Measurements from ENCODE around the gene BID.
A peak's percentile ranks its signal among the peaks of the same experiment; 100 is the strongest.

BID gene

DNA sequence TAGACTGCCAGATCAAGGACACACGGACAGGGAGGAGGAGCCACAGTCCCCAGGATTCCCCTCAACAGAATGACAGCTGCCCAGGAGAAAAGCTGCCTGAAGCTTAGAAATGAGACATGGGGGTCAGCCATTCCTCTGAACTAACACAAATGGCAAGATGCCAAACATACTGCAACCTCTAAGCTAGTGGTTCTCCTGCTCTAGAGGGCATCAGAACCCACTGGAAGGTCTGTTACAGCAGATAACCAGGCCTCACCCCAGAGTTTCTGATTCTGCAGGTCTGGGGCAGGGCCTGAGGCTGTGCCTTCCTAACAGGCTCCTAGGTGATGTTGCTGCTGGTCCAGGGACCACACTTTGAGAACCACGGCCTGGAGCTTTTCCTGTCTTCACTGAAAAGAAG is 28.6 kb upstream of the BID start:
- no peak for DNase-seq

DNA sequence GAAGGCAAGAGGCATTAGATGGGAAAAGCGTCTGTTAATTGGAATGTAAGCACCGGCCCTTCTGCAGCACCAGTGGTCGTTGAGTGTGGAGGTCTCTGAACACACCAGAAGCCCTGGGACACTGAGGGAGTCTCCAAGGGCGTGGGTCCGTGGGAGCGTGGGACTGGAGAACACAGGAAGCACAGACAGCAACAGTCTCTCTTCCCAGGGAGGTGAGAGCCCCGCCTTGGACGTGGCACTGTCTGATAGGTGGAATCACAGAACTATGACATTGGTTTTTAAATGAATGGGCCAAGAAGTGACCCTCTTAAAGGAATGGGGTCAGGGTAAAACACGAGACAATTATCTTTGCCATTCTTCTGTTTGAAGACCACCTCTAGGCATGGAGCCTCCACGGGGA is 28.1 kb upstream of the BID start:
- DNase-seq: no peak

DNA sequence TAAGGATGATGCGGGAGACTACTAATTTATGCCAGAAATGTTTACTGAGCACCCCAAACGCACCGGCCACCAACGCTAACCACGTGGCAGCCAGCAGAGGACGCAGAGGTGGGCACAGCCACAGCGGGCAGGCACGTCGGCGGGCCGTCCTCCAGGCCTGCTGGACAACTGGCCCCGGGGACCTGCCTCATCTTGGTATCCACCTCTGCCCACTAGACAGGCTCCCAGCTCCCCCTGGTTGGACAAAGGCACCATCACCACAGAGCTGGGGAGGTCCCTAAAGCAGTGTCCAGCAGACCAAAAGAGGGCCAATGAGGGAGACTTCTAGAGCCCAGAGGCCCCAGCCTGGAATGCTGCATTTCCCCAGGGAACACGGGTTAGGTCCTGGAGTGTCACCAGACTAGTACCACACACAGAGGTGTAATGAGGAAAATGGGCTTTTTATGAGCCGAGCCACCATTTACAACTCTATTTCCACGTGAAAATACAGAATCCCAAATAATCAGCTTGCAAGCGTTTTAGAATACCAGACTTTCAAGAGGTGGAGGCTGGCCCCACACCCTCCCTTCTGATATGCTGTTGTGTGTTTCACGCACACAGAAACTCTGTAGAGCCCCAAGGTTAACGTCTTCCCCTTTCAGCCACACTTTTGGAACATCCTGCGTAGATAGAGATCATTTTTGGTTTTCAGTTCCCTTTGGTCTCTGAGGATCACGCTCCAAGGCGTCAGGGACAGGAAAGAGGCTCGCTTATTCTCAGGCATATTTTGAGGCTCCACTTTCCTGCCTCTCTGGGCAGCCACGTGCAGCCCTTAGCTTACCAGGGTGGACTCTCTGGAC is 23.7 kb upstream of the BID start:
- DNase-seq: peak; percentile 96

DNA sequence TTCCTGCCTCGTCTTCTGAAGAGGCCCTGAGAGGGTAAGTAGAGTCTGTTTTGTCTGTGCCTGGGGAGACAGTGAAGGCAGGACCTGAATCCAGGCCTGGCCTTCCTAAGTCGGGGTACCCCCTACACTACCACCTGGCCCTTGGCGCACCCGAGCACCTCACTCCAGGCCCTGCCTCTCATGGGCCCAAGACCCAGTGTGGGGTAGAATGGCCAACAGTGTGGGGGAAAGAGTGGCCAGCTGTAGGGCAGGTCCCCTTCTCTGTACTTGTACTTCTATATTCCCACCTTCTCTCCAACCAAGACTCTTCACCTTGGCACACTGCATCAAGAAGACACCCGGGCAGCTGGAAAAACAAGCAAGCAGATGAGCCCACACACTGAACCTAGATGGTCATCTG is 22.4 kb upstream of the BID start:
- DNase-seq: no peak

DNA sequence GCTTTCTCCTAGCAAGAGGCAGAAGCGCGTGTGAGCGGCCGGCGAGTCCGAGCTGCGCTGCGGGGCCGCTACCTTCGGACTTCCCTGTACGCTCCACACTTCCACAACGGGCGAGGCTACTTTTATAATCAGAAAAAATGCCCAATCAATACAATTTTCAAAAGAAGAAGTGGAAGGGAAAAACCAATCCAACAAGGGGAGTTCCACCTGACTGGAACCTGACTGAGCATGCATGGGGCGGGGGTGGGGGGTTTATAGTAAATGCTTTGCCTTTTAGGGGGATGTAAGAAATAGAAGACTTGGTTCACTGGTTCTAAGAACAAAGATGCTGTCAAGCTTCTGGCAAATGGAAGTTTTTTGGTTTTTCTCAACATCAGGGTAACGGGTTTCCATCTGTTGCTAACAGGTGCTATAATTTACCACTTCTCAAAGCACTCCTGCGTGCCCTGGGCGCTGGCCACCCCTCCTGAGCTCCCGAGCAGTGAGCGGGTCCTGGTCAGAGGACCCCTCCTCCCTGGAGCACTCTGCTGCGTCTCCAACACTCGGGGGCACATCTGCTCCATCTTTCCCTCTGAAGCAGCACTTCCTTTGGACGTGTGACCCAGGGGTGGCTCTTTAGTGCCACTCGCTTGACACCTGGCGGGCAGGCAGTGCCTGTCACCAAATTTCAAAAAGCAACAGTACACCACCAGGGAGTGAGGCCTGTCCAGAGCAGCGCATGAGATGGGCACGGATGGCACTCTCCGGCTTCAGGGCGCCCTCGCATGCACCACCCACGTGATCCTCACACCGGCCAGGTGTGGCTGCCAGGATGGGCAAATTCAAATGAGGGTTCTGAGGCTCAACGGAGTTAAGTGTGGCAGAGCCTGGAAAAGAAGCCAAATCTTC is 21.6 kb upstream of the BID start:
- DNase-seq: no peak

DNA sequence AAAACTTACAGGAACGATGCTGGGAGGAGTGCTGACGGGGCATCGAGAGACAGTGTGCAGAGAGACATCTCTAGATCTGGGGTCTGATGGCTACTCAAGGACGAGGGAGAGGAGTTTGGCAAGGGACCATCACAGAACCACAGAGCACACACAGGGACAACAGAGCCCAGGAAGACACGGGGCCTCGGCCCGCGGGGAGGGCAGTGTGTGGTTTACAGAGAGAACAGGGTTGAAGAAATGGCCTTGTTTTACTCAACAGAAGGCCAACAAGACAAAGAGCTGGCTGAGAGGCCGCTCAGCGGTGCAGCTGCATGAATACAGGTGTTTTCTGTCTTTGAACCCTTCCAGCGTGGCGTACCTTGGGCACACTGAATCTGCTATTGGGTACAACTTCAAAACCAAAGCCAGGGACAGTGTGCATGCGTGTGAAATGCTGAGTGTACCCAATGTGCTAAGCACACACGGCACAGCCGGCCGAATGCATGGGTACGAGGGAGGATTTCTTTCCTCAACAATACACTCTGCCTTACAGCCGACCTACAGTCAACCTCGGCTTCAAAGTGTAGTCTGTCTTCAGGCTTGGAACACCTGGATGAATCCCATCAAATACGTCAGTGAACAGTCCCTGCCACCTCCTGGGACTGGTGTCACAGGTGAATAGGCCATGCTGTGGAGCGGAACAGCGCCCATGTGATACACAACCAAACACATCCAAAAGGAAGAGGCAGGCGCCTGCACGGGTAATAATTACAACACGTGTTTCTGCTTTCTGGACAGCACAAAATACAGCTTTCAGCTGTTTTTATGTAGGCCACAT is 20.7 kb upstream of the BID start:
- DNase-seq: peak; percentile 18

DNA sequence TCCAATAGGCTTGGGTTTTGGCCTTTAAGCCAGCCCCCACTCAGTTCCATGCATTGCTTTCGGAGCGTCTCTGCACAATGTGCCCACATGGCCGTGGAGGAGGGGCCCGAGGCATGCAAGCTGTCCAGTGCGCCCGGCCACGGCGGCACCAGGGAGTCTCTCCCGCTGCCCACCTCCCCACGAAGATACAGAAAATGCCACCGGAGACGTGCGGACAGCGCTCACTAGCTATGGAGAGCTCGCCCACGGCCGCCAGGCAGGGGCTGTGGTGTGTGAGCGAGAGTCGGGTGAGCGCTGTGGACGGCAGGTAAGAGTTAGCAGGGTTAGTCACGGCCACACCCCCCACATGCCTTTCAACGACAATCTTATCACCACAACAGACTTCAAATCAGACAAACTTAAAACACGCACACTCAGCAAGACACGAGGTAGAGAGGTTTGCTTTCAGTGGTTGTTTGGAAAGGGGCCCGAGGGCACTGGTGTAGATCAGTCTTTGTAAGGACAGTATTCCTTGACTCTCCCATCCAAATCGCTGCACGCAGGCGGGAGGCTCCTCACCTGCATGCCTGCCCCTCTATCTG is 18.7 kb upstream of the BID start:
- no peak for DNase-seq

DNA sequence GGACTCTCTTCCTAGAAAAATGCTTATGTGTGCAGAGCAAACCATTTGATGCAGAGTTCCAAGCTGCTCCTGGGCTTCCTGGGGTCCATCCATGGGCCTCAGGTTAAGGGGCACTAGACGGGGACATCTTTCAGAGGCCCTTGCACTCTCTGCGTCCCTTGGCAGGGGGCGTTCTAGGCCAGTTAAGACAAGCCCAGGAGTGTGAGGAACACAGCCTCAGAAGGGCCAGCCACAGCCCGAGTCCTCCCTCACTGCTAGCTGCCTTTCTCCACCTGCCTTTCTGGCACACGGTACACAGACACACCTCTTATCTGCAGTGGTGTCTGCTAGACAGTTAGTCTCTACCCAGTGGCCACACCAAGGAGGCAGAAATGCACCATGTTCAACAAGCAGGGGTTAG is 18.0 kb upstream of the BID start:
- no peak for DNase-seq

DNA sequence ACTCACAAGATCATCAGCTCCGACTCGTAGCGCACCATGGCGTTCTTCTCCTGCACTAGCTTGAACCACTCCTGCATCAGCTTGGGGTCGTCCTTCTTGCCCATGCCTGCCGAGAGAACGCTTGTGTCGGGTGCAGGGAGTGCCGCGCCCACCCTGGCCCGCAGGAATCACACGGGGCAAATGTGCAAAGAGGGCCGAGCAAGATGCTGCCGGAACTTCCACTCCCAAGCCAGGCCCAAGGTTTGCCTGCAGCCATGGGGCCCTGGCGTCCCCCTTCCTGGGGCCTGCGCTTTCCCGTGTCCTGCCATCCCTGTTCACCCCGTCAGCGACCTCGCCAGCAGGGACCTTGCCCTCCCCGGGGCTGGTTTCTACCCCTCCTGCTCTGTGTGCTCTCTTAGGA is 16.9 kb upstream of the BID start:
- DNase-seq: no peak

DNA sequence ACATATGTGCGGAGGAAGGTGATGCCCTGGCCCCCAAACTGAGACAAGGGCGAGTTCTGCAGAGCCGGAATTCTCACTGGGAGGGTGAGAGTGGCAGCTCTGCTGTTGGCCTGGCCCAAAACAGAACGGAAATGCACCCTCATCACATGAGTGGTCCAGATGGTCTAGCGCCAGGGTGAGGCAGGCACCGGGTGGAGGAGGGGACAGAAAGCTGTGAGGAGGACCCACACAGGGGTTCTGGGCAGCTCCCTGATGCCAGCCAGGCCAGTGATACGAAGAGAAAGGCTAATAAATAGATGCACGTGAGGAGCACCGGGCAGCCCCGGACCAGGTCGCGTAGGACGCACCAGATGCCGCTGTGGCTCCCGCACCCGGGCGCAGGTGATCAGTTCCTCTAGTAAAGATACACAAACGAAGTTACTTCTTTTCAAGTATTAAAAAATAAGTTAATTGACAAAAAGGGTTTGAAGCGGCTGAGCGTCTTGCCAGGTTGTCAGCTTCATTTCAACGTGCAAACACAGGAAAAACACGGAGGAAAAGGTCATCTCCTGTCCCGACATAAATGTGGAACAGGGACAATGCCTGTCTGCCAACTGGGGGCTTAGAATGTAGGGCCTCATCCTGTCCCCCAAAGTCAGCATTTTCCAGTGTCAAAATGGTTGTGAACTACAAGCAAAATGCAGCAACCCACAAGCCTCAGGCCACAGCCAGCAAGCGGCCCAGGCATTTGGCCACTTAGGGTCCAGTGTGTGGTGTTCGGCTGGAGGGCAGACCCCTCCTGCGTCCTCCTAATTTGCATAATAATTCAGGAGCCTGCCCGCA is 15.3 kb upstream of the BID start:
- DNase-seq: no peak

DNA sequence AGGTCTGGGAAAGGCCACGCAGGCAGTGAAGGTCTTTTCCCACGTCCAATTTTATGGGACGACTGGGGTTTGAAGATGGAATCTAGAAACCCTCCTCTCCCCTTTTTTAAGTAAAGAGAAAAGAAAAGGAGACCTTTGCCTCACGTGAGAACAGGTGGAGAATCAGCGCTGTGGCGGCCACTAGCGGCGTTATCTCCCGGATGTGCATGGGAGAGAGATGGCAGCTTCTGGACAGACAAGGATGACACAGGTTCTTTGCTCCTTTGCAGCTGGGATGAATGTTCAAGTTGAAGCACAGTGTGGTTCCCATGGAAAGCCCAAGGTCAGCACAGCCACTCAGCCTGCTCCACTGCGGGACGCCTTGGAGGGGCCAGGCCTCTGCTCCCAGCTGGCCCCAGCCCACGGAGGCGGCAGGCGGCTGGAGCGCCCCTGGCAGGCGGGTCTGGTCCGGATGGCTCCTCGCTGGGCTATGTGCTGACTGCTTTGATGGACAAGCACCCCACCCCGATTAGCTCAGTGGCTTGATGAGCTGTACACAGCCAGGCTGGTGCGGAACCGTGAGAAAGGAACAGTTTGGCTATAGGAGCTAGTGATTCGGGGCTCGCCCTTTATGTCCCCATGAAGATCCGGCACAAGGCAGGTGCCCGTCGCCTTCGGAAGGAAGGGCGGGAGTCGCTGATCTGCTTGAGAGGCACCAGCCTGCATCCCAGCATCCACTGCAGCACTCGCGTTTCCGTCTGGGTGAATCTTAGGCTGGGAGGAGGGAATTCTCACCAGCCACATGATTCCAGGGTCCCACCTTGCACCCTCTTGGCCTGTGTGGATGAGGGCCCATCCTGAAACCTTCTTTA is 14.5 kb upstream of the BID start:
- DNase-seq: no peak

DNA sequence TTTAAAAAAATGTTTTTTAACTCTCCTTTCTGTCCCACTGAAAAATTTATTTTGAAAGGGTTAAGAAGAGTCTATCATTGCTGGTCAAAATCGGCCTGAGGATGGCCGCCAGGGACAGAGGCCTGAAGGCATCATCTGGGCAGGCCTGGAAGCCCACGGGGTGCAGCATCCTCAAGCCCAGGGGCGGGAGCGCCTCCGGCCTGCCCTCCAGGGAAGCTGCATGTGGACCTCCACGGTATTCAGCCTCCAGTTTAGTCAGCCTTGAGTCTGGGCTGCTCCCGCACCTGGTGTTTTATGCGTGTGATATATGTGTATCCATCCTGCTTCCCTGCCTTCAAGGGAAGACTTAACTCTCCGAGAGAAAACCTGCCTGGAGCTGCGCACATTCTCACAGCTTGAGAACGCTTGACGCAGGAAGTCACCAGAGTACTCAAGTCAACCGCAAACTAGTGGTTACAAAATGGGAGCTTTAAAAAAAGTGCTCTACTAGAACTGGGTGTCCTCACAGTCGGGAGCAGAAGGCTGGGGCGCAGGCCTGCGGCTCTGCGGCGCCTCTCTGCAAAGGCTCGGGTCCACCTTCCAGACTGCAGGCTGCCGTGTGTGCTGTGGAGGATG is 13.6 kb upstream of the BID start:
- DNase-seq: peak; percentile 85

DNA sequence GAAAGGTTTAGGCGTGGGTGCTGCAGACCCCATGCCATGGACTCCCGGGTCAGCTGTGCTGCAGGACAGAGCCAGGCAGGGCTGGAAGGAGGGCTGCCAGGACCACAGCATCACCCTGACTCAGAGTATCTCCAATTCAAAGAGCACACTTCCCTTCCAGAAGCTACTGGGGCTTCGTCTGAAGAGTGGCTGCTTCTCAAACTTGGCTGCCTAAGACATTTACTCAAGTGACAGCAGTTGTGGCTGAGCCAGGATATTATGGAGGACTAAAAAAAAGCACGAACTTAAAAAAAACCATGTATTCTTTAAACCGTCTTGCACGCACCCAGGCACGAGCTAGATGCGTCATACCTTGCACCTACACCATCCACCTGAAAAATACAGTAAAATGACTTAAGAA is 13.0 kb upstream of the BID start:
- peak; percentile 27 for DNase-seq

DNA sequence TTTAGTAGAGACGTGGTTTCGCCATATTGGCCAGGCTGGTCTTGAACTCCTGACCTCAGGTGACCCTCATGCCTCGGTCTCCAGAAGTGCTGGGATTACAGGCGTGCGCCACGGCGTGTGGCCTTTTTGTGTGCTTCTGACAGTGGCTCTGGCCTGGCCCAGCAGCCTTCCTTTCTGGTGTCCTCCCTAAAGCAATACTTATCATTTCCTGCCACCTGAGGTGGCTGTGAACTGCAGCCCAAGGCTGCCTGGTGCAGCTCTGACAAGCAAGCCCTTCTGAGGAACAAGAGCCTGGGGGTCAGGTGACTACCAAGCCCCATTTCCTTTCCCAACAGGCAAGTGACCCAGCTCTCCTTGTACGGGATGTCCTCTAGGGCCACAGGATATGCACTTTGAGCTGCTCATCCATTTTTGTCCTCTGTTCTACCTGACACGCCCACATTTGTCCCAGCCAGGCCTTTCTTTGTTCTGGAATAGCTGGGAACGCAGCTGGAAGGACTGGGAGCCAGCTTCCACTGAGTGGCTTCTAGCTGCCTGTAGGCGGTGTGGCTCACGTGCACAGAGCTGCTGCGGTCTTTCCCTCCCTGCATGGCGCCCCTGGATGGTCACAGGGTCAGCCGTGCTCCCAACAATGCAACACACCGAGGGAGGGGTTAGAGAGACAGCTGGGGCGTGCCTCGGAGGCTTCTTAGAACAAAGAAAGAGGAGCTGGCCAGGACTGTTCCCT is 12.3 kb upstream of the BID start:
- DNase-seq: peak; percentile 25

DNA sequence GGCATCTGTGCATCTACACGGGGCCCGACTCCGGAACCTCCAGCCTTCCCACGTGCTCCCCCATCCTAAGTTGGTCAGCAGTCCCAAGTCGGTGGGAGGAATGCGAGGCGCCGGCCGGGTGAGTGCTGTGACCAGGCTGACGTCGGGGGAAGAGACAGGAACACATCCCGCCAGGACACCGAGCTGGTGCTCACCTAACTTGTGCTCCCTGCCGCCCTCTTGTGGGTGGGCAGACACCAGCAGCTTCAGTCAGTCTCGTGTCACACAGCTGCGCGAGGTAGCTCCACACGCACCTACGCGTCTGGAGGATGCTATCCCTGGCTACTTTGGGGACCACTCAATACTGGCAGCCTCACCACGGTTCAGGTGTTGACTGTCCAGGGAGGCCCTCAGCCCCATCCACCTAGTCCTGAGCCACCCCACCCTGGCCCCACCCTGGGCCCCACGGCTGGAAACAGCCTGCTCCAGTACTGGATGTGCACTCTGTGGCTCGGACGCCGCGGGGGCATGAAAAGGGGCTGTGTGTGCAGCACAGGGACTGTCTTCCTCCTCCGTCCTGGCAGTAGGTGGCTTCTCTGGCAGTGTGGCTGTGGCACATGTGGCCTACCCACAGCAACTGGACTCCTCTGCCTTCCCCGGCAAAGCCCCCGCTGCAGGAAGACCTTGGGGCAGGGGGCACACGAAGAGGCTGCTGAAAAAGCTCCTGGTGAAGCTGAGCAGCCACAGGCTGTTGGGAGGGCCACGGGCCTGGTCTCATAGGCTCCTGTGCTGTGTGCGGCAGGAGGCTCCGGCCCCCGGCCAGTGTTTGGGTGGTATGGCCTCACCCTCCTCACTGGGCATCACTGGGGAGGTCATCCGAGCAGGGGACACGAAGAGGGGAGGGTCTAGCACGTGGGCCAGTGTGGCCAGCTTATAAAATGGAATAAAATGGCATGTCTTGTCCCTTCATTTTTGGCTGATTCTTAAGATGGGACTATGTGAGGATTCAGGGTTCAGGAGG is 11.2 kb upstream of the BID start:
- DNase-seq: peak; percentile 21

DNA sequence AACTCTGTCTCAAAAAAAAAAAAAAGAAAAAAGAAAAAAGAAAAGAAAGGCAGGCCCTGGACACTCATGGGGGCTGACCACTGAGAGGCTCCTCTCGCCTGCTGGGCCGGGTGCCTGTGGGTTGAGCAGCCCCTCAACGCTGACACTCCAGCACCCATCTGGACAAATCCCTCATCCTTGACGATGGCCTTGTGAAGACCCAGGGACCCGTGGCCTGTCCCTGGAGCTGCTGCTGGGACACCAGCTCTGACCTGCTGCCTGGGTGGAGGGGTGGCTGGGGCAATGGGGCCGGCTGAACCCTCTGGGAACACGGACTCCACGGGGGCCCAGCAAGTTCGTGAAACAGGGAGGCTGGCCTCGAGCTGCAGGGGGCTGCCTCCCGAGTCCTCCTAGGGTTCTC is 10.5 kb upstream of the BID start:
- no peak for DNase-seq

DNA sequence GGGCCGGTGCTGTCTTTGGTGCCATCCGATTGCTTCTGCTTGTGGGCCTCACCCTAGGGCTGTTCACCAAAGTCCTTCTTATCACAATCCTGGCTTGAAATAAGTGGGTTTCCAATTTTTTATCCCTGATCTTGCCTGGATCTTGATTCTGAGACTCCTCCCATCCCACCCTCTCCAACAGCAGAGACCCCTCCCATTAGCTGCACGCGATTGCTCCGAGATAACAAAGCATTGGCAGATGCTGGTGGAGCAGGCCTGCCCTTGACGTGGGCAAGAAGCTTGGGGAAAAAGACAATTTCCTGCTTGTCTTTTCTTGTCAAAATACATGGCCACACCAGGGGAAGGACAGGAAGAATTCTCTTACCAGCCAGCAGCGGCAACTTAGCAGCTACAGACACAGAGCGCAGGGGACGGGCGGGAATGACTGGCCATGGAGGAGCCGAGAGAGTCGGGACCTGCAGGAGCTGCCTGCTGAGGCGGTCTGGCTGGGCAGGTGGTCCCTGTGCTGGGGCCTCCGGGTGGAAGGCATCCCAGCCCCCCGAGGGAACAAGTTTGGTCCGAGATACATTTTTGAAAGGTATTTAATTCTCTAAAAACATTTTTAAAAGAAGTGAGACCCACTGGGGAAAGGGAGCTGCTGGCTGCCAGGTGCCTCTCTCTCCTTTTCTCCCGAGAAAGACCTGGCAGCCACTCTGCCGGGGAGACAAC is 9.7 kb upstream of the BID start:
- DNase-seq: no peak

DNA sequence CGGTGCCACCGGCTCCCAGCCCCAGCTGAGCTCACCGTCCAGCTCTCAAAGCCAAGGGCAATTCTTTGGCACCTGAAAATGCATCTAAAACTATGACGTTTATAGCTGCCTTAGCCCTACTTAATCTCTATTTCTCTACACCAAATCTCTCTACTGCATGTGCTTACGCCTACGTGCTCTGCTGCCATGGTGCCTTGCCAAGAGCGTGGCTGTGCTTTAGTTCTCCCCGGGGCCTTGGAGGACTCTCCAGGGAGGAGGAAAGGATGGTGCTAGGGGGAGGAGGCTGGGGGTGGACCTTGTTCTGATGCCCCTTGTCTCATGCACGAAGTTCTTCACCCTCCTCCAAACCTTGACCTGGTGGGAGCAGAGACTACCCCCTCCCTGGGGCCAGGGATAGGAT is 9.0 kb upstream of the BID start:
- no peak for DNase-seq

Measured in MV-4-11 (cell line).